ENCODE results near the gene MAP2K5.

DNA sequence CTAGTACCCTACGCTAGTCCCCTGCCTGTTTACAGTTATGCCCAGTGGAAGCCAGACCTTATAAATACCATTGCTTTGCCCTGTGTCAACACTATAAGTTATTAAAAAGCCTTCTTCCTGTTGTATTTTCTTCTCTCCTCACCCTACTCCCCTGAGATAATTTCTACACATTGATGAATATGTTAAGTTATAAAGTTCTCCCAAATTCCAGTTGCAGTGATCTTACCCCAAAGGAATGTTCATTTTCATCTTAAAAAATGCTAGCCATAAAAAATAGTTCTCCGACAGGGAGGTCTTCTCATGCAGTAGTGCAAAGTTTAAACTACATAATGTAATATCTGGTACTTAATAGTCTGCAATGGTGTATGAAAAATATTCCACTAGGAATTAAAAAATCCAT, 58.6 kb downstream of the MAP2K5 start:
- TF ChIP-seq, protein P1, sequence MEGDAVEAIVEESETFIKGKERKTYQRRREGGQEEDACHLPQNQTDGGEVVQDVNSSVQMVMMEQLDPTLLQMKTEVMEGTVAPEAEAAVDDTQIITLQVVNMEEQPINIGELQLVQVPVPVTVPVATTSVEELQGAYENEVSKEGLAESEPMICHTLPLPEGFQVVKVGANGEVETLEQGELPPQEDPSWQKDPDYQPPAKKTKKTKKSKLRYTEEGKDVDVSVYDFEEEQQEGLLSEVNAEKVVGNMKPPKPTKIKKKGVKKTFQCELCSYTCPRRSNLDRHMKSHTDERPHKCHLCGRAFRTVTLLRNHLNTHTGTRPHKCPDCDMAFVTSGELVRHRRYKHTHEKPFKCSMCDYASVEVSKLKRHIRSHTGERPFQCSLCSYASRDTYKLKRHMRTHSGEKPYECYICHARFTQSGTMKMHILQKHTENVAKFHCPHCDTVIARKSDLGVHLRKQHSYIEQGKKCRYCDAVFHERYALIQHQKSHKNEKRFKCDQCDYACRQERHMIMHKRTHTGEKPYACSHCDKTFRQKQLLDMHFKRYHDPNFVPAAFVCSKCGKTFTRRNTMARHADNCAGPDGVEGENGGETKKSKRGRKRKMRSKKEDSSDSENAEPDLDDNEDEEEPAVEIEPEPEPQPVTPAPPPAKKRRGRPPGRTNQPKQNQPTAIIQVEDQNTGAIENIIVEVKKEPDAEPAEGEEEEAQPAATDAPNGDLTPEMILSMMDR (conservative IDR thresholded peaks at IDR 0.05): no peak
- TF ChIP-seq ZFX (IDR thresholded peaks at IDR 0.05): no peak
